Measurements from ENCODE around the gene GTF2H4.

- TF ChIP-seq, protein P1, sequence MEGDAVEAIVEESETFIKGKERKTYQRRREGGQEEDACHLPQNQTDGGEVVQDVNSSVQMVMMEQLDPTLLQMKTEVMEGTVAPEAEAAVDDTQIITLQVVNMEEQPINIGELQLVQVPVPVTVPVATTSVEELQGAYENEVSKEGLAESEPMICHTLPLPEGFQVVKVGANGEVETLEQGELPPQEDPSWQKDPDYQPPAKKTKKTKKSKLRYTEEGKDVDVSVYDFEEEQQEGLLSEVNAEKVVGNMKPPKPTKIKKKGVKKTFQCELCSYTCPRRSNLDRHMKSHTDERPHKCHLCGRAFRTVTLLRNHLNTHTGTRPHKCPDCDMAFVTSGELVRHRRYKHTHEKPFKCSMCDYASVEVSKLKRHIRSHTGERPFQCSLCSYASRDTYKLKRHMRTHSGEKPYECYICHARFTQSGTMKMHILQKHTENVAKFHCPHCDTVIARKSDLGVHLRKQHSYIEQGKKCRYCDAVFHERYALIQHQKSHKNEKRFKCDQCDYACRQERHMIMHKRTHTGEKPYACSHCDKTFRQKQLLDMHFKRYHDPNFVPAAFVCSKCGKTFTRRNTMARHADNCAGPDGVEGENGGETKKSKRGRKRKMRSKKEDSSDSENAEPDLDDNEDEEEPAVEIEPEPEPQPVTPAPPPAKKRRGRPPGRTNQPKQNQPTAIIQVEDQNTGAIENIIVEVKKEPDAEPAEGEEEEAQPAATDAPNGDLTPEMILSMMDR (IDR thresholded peaks at IDR 0.05 in 4 of 5, conservative IDR thresholded peaks at IDR 0.05 in 1 of 5) = no peak
- no peak for TF ChIP-seq POLR2A (IDR thresholded peaks at IDR 0.05)
Measured at GRCh38 chr6:30957716-30958115, 49.7 kb downstream of the GTF2H4 start.
